Stimulated activated CD8-positive, alpha-beta memory T cell treated with anti-CD3 and anti-CD28 coated beads, Interleukin-4, amount 100 ng/mL, for 24 hours (primary cell): ENCODE results near the gene SLC6A18.

Experiments used
- DNase-seq: peaks from one replicate; pipeline ENCODE4 v3.0.0-alpha.2; 2020; ENCODE audit warnings: low read depth

Gene SLC6A18

GRCh38 chr5:1232780-1233179 is 7.6 kb downstream of the SLC6A18 start:
- DNase-seq: no peak

DNA sequence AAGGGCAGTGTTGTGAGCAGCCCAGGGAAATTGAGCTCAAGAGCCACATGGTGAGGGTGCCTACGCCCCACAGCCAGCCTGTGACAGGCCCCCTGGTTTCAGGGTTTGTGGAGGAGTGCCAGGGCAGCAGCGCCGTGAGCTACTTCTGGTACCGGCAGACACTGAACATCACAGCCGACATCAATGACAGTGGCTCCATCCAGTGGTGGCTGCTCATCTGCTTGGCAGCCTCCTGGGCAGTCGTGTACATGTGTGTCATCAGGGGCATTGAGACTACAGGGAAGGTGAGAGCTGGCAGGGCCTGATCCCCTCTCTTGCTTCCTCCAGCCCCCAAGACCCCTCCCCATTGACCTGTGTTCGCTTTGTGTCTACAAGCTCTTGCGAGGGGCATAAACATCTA is 10.2 kb downstream of the SLC6A18 start:
- no peak for DNase-seq

- DNase-seq: no peak
Observed at GRCh38 chr5:1235838-1236237, 10.7 kb downstream of the SLC6A18 start.

DNA sequence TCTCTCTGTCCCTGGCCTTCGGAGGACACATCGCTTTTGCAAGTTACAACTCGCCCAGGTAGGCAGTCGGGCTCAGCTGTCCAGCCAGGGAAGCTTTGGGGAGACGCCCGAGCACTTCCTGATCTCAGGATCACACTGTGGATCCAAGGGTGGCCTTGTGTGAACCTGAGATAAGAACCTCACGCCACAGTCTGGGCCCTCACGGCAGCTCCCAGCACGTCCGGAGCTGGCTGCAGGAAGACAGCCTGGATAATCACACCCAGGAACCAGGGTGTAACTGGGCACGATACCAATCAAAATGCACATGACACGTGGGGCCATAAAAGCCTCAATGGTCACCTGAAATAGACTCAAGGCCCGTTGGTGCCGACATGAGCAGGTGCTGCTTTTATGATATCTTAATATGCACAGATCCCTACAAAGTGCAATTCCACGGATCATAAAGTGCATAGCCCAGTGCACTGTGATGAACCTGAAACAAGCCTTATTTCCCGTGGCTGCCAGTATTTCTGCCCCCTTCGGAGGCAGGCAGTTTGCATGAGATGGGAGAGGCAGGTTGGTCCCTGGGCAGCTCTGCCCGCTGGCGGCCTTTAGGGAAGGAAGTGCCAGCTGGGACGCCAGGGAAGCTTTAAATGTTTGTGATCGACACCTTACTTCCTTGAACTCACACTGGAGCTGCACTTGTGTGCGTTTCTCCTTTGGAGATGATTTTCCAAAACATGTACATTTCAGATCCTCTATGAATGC is 14.5 kb downstream of the SLC6A18 start:
- no peak for DNase-seq

DNA sequence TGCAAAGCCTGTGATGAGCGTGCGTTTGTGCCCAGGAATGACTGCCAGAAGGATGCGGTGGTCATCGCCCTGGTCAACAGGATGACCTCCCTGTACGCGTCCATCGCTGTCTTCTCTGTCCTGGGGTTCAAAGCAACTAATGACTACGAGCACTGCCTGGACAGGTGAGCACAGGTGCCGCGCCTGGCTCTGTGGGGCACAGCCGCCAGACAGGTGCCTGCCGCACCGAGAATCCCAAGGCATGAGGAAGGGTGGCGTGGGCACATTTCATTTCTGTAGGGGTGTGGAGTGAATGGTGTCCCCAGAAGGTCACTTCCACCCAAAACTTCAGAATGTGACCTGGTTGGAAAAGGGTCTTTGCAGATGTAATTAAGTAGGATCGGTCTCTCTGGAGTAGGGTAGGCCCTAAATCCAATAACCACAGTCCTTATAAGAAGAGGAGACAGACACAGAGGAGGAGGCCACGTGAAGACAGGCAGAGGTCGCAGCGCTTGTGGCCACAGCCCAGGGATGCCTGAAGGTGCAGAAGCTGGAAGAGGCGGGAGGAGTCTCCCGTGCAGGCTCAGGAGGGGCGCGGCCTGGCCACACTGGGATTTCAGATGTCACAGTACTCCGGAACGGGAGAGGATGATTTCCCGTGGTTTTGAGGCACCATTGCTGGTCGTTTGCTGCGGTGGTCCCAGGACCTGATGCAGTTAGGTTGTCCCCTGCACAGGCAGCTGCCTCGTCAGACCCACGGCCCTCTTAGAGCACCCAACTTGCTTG is 15.5 kb downstream of the SLC6A18 start:
- no peak for DNase-seq

DNA sequence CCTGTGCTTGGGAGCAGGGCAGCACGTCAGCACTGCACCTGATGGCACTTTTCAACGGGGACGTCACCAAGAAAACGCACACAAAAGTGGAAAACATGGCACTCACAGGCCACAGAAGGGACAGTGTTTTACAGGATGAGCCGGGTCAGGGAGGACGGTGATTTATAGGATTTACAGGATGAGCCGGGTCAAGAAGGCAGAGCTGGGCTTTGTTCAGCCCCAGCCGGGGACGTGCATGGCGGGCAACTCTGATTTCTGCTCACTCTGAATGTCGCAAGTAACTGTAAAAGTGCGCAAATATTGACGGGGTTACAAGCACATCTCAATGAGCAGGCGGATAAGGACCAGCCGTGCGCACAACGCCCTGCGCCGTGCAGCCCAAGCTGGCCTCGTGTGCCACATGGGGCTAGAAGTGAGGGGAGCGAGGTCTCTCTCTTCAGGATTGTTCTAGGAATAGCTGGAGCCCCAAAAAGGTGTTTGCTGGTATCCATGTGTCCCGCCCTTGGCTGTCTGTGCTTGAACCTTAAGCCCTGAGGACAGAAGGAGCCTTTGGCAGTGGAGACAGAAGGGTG is 16.4 kb downstream of the SLC6A18 start:
- DNase-seq: no peak

DNA sequence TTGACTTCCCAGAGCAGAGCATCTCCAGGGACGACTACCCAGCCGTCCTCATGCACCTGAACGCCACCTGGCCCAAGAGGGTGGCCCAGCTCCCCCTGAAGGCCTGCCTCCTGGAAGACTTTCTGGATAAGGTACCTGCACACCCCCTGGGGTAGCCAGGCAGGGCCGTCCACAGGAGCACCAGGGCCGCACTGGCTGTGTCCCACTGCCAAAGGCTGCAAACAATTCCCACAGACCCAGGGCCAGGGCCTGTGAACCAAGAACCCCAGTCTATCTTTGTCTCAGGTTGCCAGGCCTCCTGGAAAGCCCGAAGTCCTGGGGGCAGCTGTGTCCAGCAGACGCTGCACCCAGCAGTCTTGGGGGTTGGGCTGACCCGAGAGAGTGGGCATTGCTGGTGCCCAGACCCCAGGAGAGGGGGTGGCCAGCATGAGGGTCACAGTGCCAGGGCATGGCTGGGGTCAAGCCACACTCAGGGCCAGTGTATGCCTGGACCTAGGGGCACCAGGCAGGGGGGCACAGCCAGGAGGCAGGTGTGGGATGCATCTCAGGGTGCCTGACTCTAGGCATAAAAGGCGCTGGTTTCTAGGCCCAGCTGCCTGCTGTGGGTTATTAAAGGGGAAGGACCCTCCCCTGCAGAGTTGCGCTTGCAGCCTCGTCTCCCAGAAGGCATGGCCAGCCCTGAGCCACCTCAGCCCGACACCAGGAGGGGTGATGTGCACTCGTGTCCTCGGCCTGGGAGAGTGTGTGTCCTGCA is 17.7 kb downstream of the SLC6A18 start:
- DNase-seq: no peak

DNA sequence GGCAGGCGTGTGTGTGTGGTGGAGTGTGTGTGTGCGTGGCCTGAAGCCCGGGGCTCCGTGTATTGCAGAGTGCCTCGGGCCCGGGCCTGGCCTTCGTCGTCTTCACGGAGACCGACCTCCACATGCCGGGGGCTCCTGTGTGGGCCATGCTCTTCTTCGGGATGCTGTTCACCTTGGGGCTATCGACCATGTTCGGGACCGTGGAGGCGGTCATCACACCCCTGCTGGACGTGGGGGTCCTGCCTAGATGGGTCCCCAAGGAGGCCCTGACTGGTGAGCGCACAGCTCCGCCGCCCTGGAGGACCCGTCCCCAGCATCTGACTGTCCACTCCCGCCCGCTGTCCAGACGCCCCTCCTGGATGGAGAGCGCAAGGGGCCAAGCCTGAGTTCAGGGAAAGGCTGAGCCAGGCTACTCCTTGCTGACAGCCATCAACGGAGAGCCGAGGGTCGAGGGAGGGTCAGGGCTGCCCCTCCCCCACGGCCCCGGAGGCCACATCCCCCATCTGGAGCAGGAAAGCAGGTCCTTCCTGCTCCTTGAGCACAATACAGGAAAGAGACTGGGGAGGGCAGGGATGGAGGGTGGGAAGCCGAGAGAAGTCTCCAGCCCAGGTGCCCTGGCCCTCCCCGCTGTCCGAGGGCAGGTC is 18.4 kb downstream of the SLC6A18 start:
- DNase-seq: no peak

GRCh38 chr5:1244255-1244654 is 19.1 kb downstream of the SLC6A18 start:
- no peak for DNase-seq

- no peak for DNase-seq
Observed at GRCh38 chr5:1244976-1245375, 19.8 kb downstream of the SLC6A18 start.

DNA sequence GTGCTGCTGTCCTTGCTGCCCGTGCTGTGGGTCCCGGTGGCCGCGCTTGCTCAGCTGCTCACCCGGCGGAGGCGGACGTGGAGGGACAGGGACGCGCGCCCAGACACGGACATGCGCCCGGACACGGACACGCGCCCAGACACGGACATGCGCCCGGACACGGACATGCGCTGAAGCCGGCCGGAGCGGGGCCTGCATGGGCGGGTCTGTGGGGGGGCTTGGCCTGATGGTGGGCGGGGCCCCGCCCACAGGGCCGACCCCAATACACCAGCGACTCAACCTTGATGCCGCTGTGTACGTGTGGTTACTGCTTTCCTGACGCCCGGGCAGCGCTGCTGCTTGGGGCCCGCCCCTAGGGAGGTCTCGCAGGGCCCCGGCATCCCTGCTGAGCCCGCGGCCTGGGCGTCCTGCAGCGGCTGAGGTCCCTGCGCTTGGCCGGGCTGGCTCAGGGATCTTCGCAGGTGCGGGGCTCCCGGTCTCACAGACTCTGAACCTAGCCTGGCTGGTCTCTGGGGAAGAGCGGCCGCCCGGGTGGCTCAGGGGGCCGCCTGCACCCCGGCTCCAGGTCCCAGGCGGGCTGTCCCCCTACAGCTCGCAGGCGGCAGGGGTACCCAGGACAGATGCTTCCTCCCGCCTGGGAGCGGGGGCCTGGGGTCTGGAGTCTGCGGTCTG is 20.9 kb downstream of the SLC6A18 start:
- DNase-seq: no peak

- no peak for DNase-seq
Observed at GRCh38 chr5:1246711-1247431, 21.7 kb downstream of the SLC6A18 start.

- DNase-seq: no peak
Observed at GRCh38 chr5:1247811-1248210, 22.6 kb downstream of the SLC6A18 start.

DNA sequence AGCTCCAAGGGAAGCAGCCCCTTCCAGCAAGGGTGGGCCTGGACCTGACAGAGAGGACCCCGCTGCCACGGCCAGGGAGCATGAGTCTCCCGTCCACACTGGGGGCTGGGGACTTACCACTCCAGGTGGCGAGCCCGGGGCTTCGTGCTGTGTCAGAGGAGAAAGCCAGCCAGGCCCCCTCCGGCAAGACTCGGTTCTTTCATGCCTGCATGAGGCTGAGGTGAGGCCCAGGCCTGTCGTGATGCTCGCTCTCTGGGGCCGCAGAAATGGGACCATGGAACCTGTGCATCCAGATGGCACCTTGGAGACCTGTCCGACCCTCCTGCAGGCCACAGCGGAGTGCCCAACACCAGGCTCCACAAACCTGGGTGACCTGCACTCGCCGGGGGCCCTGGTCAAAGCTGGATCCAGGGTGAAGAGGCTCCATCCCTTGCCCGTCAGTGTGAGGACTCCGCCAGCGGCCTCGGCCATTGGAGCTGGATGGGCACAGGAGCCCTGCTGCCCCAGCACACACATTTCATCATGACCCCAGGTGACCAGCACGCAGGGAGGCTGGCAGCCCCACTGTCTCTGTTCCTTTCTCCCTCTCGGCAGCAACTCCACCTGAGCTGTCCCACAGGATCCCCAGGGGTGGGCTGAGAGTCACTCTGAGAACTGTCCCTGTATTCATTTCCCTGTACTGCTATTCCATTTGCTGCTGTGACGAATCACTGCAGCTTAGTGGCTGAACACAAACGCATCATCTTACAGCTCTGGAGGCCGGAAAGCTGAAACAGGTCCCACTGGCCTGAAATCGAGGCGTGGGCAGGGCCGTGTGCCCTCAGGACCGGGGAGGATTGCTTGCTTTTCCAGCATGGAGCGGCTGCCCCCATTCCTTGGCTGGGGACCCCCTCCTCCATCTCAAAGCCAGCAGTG is 24.4 kb downstream of the SLC6A18 start:
- no peak for DNase-seq

GRCh38 chr5:1251678-1252580 is 26.7 kb downstream of the SLC6A18 start:
- no peak for DNase-seq

DNA sequence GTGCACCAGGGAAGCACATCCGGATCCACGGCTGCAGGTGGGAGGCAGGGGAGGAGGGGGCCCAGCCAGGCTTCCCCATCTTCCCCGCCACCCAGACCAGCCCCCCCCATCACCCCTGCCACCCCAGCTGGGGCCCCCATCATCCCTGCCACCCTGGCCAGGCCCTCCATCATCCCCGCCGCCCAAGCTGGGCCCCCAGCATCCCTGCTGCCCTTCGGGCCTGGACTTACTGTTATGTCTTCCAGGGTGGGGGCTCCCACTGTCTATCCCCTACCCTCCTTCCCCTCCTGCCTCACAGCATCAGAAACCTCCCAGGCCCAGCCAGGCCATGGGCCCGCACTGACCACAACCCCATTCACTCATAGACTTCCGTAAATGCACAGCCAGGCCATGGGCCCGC is 27.5 kb downstream of the SLC6A18 start:
- DNase-seq: no peak

GRCh38 chr5:1253456-1254105 is 28.4 kb downstream of the SLC6A18 start:
- DNase-seq: no peak

GRCh38 chr5:1254196-1254595 is 29.0 kb downstream of the SLC6A18 start:
- no peak for DNase-seq
